ENCODE measurements around the gene RNF223. TPM values are rescaled to one million over a fixed set of nuclear protein-coding genes. Genes with fewer than 3 reads are reported as not detected.

Gene RNF223
- total and polyA plus RNA-seq, 4 donors, result 0.14 TPM; not detected in 3

DNA sequence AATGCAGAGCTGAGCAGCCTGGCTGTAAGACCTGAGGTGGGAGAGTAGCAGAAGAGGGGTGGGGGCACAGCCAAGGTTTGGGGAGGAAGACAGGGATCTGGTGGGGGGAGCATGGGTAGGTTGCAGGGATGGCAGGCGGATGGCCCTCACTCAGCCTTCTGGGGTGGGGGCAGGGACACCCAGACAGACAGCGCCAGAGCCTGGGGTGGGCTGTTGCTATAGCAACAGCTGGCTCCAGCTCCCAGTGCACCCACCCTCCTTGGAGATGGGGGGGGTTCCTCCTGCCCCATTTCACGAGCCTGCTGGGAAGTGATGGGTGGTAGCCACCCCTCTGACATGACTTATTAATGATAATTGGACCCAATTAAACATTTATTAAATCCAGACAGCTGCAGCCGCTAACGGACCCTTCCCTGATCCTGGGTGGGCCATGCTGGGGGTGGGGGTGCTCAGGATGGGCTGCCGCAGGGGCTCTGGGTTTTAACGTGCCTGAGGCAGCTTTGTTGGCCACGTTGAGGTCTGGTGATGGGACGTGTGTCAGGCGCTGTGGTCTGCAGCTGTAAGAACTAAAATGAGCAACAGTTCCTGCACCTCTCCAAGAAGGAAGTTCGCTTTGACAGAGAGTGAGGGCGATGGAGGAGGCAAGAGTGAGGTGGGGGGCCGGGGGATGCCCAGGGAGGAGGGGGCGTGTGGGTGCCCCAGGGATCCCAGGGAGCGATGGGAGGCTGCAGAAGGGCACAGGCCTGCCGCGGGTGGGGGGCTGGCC lies 34.8 kb downstream of the RNF223 start:
- Histone ChIP-seq H3K4me1 (ENCODE audit: control insufficient read depth in 4 of 4, insufficient read depth in 4 of 4, low read length in 3 of 4) (peaks cover 8 to 13% (median 10%) of the 10 kb centered on the region in 4 donors), H3K27ac (ENCODE audit: low read depth in 1 of 2, low read length in 2 of 2) (no peak overlapping the region), H3K9me3 (ENCODE audit: control insufficient read depth in 4 of 4, low read length in 3 of 4) (no peaks in the 10 kb centered on the region), H3K4me3 (ENCODE audit: low read depth in 1 of 3, low read length in 3 of 3) (no peak overlapping the region), H3K9ac (ENCODE audit: low read depth in 1 of 2, low read length in 2 of 2) (no peak overlapping the region), H3K27me3 (ENCODE audit: control insufficient read depth in 4 of 4, insufficient read depth in 4 of 4, low read length in 3 of 4) (peaks cover 0 to 3% (median 0%) of the 10 kb centered on the region in 4 donors), H3K36me3 (ENCODE audit: control insufficient read depth in 4 of 4, insufficient read depth in 3 of 4, low read depth in 1 of 4, low read length in 3 of 4) (peaks cover 0 to 2% (median 1%) of the 10 kb centered on the region in 4 donors)
- DNase-seq (ENCODE audit: low spot score), result no peak
- TF ChIP-seq, protein P1, sequence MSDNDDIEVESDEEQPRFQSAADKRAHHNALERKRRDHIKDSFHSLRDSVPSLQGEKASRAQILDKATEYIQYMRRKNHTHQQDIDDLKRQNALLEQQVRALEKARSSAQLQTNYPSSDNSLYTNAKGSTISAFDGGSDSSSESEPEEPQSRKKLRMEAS (IDR thresholded peaks at IDR 0.05), result no peak
- TF ChIP-seq YY1 (IDR thresholded peaks at IDR 0.05), result no peak
- no peak for TF ChIP-seq HNF4G (IDR thresholded peaks at IDR 0.05)
- TF ChIP-seq RXRA (IDR thresholded peaks at IDR 0.05), result no peak
- no peak for TF ChIP-seq GABPA (IDR thresholded peaks at IDR 0.05 in 1 of 2, conservative IDR thresholded peaks at IDR 0.05 in 1 of 2)
- no peak for TF ChIP-seq FOXA2 (IDR thresholded peaks at IDR 0.05)
- no peak for TF ChIP-seq NR2F2 (IDR thresholded peaks at IDR 0.05)
- TF ChIP-seq EGR1 (IDR thresholded peaks at IDR 0.05; ENCODE audit: low read depth in 2 of 2), result no peak
- TF ChIP-seq HNF4A (conservative IDR thresholded peaks at IDR 0.05), result no peak
- no peak for TF ChIP-seq JUND (IDR thresholded peaks at IDR 0.05)
- no peak for TF ChIP-seq SP1 (IDR thresholded peaks at IDR 0.05)
- TF ChIP-seq TAF1 (conservative IDR thresholded peaks at IDR 0.05), result no peak
- TF ChIP-seq, protein P2, sequence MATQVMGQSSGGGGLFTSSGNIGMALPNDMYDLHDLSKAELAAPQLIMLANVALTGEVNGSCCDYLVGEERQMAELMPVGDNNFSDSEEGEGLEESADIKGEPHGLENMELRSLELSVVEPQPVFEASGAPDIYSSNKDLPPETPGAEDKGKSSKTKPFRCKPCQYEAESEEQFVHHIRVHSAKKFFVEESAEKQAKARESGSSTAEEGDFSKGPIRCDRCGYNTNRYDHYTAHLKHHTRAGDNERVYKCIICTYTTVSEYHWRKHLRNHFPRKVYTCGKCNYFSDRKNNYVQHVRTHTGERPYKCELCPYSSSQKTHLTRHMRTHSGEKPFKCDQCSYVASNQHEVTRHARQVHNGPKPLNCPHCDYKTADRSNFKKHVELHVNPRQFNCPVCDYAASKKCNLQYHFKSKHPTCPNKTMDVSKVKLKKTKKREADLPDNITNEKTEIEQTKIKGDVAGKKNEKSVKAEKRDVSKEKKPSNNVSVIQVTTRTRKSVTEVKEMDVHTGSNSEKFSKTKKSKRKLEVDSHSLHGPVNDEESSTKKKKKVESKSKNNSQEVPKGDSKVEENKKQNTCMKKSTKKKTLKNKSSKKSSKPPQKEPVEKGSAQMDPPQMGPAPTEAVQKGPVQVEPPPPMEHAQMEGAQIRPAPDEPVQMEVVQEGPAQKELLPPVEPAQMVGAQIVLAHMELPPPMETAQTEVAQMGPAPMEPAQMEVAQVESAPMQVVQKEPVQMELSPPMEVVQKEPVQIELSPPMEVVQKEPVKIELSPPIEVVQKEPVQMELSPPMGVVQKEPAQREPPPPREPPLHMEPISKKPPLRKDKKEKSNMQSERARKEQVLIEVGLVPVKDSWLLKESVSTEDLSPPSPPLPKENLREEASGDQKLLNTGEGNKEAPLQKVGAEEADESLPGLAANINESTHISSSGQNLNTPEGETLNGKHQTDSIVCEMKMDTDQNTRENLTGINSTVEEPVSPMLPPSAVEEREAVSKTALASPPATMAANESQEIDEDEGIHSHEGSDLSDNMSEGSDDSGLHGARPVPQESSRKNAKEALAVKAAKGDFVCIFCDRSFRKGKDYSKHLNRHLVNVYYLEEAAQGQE (IDR thresholded peaks at IDR 0.05), result no peak
- WGBS, result 61% methylated on average over 17 of the region's 17 CpGs

DNA sequence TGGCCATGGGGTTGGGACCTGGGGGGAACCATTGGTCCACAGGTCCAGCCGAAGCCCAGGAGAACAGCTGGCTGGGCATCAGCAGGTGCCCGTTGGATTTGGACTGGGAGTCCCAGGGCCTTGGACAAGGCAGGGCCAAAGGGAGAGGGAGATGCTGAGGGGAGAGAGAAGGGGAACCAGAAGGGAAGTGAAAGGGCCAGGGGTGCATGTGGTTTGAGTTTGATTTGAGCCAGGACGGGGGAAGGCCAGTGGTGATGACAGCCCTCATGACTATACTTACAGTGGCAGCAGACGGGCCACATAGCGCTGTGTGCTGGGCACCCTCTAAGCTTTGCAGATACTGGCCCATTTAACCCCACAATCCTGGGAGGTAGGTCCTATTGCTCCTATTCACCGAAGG lies 35.4 kb downstream of the RNF223 start:
- Histone ChIP-seq H3K9ac (ENCODE audit: low read depth in 1 of 2, low read length in 2 of 2) (no peak overlapping the region), H3K27ac (ENCODE audit: low read depth in 1 of 2, low read length in 2 of 2) (no peak overlapping the region), H3K36me3 (ENCODE audit: control insufficient read depth in 4 of 4, insufficient read depth in 3 of 4, low read depth in 1 of 4, low read length in 3 of 4) (peaks cover 0 to 2% (median 0%) of the 10 kb centered on the region in 4 donors), H3K9me3 (ENCODE audit: control insufficient read depth in 4 of 4, low read length in 3 of 4) (no peaks in the 10 kb centered on the region), H3K4me1 (ENCODE audit: control insufficient read depth in 4 of 4, insufficient read depth in 4 of 4, low read length in 3 of 4) (peaks cover 8 to 14% (median 11%) of the 10 kb centered on the region in 4 donors), H3K27me3 (ENCODE audit: control insufficient read depth in 4 of 4, insufficient read depth in 4 of 4, low read length in 3 of 4) (peaks cover 0 to 3% (median 0%) of the 10 kb centered on the region in 4 donors), H3K4me3 (ENCODE audit: low read depth in 1 of 3, low read length in 3 of 3) (no peak overlapping the region)
- no peak for DNase-seq (ENCODE audit: low spot score)
- 88% methylated on average over 6 of the region's 6 CpGs for WGBS
- TF ChIP-seq, protein P2 (IDR thresholded peaks at IDR 0.05), result no peak
- no peak for TF ChIP-seq HNF4A (conservative IDR thresholded peaks at IDR 0.05)
- TF ChIP-seq RAD21 (IDR thresholded peaks at IDR 0.05), result no peak
- TF ChIP-seq, protein P3, sequence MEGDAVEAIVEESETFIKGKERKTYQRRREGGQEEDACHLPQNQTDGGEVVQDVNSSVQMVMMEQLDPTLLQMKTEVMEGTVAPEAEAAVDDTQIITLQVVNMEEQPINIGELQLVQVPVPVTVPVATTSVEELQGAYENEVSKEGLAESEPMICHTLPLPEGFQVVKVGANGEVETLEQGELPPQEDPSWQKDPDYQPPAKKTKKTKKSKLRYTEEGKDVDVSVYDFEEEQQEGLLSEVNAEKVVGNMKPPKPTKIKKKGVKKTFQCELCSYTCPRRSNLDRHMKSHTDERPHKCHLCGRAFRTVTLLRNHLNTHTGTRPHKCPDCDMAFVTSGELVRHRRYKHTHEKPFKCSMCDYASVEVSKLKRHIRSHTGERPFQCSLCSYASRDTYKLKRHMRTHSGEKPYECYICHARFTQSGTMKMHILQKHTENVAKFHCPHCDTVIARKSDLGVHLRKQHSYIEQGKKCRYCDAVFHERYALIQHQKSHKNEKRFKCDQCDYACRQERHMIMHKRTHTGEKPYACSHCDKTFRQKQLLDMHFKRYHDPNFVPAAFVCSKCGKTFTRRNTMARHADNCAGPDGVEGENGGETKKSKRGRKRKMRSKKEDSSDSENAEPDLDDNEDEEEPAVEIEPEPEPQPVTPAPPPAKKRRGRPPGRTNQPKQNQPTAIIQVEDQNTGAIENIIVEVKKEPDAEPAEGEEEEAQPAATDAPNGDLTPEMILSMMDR (IDR thresholded peaks at IDR 0.05; ENCODE audit: low read depth, low read length, missing input control), result no peak
- no peak for TF ChIP-seq RXRA (IDR thresholded peaks at IDR 0.05)
- TF ChIP-seq FOXA1 (IDR thresholded peaks at IDR 0.05), result no peak
- TF ChIP-seq JUND (IDR thresholded peaks at IDR 0.05), result no peak
- TF ChIP-seq SP1 (IDR thresholded peaks at IDR 0.05), result no peak
- TF ChIP-seq, protein P1 (IDR thresholded peaks at IDR 0.05), result no peak
- TF ChIP-seq NR2F2 (IDR thresholded peaks at IDR 0.05), result no peak
- TF ChIP-seq, protein P4, sequence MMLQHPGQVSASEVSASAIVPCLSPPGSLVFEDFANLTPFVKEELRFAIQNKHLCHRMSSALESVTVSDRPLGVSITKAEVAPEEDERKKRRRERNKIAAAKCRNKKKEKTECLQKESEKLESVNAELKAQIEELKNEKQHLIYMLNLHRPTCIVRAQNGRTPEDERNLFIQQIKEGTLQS (IDR thresholded peaks at IDR 0.05), result no peak
- TF ChIP-seq, protein P5, sequence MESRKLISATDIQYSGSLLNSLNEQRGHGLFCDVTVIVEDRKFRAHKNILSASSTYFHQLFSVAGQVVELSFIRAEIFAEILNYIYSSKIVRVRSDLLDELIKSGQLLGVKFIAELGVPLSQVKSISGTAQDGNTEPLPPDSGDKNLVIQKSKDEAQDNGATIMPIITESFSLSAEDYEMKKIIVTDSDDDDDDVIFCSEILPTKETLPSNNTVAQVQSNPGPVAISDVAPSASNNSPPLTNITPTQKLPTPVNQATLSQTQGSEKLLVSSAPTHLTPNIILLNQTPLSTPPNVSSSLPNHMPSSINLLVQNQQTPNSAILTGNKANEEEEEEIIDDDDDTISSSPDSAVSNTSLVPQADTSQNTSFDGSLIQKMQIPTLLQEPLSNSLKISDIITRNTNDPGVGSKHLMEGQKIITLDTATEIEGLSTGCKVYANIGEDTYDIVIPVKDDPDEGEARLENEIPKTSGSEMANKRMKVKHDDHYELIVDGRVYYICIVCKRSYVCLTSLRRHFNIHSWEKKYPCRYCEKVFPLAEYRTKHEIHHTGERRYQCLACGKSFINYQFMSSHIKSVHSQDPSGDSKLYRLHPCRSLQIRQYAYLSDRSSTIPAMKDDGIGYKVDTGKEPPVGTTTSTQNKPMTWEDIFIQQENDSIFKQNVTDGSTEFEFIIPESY (IDR thresholded peaks at IDR 0.05), result no peak
- TF ChIP-seq FOXA2 (IDR thresholded peaks at IDR 0.05), result no peak
- no peak for TF ChIP-seq EGR1 (IDR thresholded peaks at IDR 0.05; ENCODE audit: low read depth in 2 of 2)
- TF ChIP-seq YY1 (IDR thresholded peaks at IDR 0.05), result no peak

All from liver (tissue), 9 donors.